D341Med (cell line): ENCODE measurements around the gene PPP4R1.

ENCODE experiments used
- DNase-seq: peaks from one replicate; pipeline ENCODE4 v3.0.0; 2012; ENCODE audit warnings: low spot score

PPP4R1 gene

DNA sequence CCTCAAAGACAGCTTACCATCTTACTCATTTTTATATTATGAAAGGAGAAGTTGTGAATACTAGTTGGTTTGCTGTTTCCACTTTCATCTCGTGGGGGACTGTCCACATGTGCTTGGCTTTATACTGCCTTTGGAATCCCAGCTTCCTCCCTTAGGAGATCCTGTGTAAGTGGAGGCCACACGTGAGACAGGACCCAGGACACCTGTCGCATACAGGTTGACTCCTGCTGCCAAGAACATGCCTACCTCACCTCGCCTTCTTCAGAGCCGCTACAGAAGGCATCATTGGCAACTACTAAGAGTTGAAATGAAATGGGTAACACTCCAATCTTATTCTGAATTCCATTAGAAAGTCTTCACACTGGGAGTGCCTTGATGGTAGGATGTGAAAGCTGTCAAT, 69.3 kb downstream of the PPP4R1 start:
- DNase-seq, result no peak

DNA sequence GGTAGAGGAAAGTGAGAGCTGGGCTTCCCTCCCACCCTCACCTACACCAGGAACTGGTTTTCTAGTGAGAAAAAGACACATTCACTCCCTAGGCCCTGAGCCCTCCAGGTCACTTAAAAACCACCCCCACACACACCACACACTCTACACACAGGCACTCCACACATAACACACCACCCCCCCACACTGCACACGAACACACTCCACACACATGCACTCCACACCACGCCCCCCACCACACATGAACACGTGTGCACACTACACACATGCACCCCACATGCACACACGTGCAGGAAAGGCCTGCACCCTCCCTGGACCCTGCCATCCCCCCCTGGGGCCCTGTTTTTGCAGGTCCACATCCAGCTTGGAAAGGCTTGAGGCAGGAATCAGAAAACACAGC, 71.4 kb downstream of the PPP4R1 start:
- no peak for DNase-seq

DNA sequence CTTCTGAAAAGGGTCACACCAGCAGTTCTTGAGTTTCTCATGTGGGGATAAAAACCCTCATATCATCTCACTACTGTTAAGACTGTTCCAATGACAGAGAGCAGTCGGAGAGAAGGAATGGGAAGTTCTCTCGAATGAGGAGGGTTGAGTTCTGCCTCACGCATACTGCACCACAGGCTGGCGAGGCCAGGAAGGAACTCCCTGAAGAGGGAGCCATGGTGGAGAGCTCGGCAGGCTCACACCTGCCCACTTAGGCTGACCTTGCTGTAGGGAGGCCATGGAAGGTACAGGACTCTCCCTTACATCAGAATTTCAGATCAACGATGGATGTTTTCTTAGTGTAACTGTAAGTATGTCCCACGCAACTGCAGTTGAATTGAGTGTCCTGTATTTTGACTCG, 74.4 kb downstream of the PPP4R1 start:
- no peak for DNase-seq

DNA sequence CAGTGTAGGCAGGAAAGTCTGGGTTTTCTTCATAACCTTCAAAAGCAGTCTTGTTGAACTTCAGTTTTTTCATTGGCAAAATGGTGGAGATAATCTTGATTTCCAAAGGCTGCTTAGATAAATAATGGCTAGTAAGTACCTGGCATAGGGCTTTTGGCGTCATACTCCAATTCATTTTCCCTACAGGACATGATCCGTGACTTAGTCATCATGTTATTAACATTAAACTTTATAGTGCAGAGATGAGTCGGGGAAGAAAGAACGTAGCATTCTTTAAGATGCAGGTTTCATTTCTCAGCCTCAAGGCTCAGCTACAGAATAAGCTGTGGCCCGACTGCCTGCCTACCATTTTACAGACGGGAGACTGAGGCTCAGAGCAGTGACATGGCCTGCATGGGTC, 75.1 kb downstream of the PPP4R1 start:
- no peak for DNase-seq

GRCh38 chr18:9537677-9538076, 76.7 kb downstream of the PPP4R1 start:
- DNase-seq, result no peak

DNA sequence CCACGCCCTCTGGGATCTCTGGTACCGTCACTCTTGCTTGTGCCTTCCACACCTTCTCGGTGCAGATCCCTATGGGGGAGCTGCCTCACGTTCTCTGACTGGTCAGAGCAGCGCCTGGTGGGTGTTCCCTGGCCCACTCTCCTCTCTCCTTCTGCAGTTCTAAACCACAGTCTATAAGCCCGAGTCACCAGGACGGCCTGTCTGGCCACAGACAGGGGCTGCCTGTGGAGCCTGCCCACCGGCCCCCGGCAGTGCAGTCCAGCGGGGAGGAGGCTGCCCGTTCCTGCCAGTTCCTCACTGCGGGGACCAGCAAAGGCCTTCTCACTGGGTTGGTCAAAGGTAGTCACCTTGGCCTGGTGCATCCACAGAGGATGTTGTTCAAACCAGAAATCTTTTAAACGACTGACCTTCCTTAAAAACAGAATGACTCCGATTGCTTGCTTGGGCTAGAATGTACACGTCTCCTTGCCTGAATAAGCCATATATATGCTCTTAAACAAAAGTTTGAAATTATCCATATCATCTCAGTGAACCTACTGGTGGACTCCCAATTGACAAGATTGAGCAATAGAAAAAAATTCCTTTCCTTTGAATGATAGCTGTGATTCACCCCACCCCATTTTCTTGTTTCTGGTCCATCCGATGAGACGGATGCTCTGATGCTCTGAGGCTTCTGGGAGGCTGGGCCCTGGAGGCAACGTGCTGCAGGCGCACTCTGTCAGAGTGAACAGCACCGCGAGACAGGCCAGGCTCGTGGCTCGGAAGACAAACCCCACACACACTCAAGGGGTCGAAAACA, 77.8 kb downstream of the PPP4R1 start:
- DNase-seq, result no peak

DNA sequence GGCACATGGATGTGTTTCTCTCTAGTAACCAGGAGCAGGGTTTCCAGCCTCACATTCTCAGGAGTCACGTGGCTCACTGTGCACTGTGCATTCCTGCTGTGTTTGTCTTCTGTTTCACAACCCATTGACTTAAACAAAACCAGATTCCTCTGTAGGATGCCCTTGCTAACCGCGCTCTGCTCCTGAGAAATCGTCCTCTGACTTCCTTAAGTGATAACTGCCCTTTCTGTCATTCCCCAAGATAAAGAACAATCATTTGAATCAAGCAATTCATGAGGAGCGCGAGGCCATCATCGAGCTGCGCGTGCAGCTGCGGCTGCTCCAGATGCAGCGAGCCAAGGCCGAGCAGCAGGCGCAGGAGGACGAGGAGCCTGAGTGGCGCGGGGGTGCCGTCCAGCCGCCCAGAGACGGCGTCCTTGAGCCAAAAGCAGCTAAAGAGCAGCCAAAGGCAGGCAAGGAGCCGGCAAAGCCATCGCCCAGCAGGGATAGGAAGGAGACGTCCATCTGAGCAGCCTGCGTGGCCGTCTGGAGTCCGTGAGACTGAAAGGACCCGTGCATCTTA, 78.8 kb downstream of the PPP4R1 start:
- DNase-seq, result no peak

- no peak for DNase-seq
Measured at GRCh38 chr18:9534844-9535243, 79.5 kb downstream of the PPP4R1 start.

DNA sequence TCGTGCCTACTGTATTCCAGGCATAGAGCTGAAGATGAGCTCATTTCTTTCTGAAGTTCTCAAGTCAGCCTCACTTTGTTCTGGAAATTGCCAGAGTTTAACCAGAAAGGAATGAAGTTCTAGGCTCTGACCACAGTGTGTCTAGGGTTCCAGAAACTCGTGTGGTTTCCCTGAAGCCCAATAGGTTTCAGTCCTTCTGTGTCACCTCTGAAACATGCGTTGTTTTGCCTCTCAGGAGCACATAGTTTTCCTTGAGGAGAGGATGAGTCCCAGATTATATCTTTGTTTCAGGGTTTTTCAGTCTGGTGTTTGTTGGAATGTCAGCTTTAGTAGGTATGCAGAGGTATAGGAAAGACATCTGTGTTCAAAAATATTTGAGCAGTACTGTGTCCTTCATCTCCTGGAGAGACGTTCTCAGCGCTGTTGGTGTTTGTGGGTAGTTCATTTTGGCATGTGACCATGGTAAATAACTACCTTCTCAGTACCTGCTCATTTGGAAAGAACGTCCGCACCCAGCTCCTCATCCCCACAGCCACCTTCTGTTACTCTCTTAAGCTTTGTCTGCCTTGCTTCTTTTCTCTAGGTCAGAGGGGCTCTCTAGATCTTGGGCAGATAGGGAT, 82.5 kb downstream of the PPP4R1 start:
- DNase-seq, result no peak

DNA sequence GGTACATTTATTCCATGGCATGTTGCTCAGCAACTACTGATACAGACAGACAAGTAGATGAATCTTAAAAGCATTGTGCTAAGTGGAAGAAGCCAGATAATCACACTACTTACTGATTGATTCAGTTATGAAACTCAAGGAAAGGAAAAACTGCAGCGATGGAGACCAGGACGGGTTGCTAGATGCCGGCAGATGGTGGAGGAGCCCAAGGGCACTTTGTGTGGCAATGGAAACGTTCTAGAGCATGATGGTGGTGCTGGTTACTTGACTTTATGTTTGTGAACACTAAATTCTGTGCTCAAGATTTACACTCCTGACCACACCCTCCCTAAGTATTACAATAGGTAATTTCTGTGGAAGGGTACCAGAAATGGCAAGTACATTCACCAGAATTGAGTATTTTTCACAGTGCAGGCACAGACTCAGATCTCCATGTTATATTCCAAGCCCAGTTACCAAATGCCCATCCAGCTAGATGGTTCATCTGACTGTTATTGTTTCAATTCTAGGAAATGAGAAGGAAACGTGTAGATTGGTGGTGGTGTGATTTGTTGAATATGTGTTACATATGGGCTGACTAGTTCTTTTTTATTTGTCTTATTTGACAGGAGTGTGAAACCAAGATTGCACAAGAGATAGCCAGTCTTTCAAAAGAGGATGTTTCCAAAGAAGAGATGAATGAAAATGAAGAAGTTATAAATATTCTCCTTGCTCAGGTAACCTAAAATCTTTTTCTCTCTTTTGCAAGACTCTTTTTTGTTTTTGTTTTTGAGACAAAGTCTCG, 83.9 kb downstream of the PPP4R1 start:
- DNase-seq, result no peak

DNA sequence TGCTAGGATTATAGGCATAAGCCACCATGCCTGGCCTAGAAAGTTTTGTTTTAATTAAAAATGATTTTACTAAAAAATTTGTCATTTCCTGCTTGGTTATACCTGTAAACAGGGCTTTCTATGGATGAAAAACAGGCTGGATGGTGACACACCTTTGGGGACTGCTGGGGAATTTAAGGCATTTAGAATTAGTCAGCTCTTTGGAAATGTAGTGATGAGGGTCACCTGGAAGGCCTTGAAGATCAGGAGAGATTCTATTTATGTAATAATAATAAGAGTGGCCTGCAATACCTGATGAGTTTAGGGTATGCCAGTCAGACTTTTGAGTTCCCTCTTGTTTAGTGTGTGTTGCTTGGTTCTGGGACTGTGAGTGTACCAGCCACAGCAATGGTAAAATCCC, 87.9 kb downstream of the PPP4R1 start:
- no peak for DNase-seq

DNA sequence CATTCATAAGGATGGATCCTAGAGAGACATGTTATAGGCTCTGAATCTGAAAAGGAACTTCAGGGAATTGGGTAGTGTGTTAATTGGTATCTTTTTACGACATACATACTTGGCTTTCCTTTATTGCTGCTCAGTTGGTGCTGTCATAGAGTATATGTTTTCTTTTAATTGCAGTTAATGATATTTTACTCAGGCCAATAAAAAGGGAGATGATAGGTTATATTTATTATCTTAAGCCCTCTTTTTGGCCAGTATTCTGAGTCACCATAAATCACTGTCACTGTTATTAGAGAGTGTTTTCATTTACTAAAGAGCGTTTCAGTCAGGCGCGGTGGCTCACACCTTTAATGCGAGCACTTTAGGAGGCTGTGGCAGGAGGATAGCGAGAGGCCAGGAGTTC, 91.4 kb downstream of the PPP4R1 start:
- DNase-seq, result no peak

DNA sequence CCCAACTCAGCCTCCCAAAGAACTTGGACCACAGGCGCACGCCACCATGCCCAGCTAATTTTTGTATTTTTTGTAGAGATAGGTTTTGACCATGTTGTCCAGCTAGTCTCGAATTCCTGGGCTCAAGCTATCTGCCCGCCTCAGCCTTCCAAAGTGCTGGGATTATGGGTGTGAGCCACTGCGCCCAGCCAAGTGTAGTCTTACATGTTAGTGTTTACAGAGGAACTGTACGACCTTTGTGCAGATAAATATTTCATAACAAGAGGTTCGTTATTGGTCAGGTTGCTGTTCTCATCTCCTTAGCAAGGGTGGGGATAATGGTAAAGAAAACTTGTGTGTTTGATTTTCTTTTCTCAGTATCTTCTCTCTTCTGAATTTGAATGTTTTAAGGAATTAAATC, 92.6 kb downstream of the PPP4R1 start:
- no peak for DNase-seq

GRCh38 chr18:9520666-9521065, 93.7 kb downstream of the PPP4R1 start:
- no peak for DNase-seq

DNA sequence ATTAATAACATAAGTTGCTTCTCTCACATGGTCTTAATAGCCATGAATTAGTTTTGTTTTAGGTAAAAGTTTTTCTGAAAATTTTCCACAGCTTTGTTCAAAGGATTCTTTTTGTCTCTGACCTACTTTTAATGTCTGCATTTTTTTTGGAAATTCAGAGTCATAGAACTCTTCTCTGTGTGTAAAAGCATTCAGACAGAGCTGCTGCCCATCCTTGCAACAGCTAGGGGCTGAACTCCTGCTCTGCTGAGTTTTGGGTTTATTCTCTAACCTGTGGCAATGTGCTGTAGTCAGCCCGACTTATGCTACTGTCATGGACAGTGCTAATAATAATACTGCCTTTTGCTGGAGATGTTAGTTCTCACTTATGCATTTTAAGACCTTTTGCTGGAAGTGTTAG, 95.0 kb downstream of the PPP4R1 start:
- DNase-seq, result no peak

DNA sequence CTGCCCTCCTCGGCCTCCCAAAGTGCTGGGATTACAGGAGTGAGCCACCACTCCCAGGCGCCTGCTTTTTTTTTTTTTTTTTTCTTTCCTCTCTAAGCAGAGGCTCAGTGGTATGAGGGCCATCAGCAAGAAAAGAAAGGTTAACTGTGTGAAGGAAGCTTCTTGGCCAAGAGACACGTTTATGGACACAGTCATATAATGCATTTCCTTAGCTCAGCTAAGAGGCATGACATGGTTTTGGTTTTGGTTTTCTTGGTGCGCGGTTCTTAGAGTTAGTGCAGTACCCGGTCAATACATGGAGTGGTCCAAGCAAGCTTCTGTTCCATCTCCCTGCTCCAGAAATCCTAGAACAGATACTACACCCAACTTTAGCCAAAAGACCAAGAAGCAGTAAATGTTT, 96.5 kb downstream of the PPP4R1 start:
- no peak for DNase-seq

GRCh38 chr18:9516437-9517064, 97.8 kb downstream of the PPP4R1 start:
- DNase-seq, result peak; percentile 64

- no peak for DNase-seq
Measured at GRCh38 chr18:9513971-9514512, 100.3 kb downstream of the PPP4R1 start.

DNA sequence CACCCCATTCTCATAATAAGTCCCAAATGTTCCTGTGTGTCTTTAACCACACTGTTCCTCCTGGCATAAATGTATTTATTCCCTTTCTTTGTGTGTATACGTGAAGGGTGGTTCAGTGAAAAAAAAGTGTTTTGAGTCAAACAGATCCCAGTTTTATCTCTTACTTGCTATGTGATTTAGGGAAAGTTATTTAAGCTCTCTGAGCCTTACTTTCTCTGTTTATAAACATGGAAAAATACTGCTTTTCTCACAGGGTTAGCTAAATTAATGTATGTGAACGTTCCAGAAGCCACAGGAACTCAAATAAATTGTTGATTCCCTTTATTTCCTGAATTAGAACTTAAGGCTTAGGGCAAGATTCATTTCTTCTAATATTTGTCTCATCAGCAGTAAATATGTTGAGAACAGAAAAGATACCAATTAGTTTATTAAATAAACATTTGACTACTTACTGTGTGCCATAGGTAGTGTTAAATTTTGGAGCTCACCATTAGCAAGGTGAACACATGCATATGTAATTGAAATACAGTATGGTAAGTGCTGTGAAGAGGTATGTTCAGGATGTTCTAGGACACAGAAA, 105.8 kb downstream of the PPP4R1 start:
- no peak for DNase-seq

DNA sequence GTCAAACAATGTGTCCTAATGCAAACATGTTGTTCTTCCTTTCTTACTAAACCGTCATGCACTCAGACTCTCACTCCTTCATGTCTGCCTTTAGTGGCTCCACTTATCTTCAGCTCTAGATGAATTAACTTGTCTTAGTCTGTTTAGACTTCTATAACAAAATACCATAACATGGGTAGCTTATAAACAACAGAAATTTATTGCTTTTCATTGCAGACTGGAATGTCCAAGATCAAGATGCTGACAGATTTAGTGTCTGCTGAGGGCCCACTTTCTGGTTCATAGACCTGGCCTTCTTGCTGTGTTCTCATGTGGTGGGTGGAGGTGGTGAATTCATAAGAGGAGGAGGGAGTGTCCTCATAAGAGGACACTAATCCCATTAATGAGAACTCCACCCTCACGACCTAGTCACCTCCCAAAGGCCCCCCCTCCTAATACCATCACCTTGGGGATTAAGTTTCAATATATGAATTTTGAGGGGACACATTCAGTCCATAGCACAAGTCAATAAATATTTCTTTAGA, 106.7 kb downstream of the PPP4R1 start:
- DNase-seq, result no peak

DNA sequence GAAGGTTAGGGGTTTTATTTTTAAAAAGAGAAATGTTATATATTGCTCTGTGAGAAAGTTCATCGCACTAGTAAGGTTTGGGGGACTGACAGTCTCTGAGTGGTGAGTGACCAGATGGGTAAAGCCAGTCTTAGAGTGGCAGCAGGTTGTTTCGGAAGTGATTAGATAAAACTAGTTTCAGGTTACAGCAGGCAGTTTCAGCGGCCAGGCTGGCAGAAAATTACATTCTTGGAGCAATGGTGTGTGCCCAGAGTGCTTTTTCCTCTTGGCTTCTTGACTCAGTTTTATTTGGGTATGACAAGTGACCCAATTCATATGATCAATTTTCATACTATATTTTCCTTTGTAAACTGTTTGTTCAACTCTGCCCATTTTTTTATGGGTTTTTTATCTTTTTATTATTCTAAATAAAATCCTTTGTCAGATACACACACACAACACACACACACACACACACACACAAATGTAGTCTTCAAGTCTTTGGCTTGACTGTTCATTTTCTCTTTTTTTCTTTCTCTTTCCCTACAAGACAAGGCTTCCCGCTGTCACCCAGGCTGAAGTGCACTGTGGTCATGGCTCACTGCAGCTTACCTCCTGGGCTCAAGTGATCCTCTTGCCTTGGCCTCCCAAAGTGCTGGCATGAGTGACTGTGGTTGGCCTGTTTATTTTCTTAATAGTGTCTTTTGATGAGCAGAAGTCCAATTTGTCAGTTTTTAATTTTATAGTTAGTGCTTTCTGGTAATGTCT, 108.1 kb downstream of the PPP4R1 start:
- DNase-seq, result peak; percentile 46
